ENCODE measurements around the gene KCNN3. TPM values are rescaled to one million over a fixed set of nuclear protein-coding genes. Genes with fewer than 3 reads are reported as not detected.

Gene KCNN3
- total RNA-seq, 1 experiment from 2014 or later: 0.07 TPM

- TF ChIP-seq CTCF (IDR thresholded peaks at IDR 0.05; ENCODE audit: unreplicated experiment): no peak
- H3K36me3 Mint-ChIP-seq (ENCODE audit: insufficient read depth, unreplicated experiment): no peaks in the 10 kb centered on the region
- no peak overlapping the region for H3K27ac Mint-ChIP-seq (ENCODE audit: low read depth, unreplicated experiment)
- intact Hi-C loops (cut with micrococcal nuclease): no loop called here
- H3K27me3 Mint-ChIP-seq (ENCODE audit: insufficient read depth, unreplicated experiment): peaks cover 63% of the 10 kb centered on the region
- H3K9me3 Mint-ChIP-seq (ENCODE audit: unreplicated experiment): no peaks in the 10 kb centered on the region
- peak; percentile 22 for DNase-seq (ENCODE audit: unreplicated experiment)
- H3K4me1 Mint-ChIP-seq (ENCODE audit: insufficient read depth, unreplicated experiment): no peaks in the 10 kb centered on the region
- H3K4me3 Mint-ChIP-seq (ENCODE audit: unreplicated experiment): no peak overlapping the region
- POLR2A ChIA-PET: interaction anchor here (0.6 to 0.9 kb wide), 3 partner anchors 9 to 478 kb away, joined by 3 read pairs; a partner anchor contains a TSS
- no TSS peak for BruUV-seq (replicated peaks)
- CTCF ChIA-PET: interaction anchor here (0.6 to 1.5 kb wide), 7 partner anchors 11 to 139 kb away, joined by 3 to 4 read pairs (median 3); no protein-coding TSS in a partner anchor
These were observed 171.6 kb downstream of the KCNN3 start for GRCh38 chr1:154698320-154699096.

DNA sequence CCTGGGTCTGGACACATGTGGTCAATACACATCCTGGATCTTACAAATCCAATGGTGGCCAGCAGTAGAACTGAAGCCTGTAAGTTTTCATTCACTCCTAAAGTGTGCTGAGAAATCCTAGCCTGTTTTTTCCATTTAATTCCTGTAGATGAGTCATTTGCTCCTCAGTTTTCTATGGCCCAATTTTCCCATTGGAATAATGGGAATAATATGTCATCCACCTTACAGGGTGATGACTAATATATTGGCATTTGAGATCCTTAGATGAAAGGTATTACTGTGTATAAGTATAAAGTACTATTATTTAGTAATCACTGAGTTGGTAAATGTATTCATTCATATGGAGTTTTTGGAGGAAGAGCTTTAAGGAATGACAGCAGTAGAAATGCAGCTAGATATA lies 172.4 kb downstream of the KCNN3 start:
- no TSS peak for BruUV-seq (replicated peaks)
- H3K27ac Mint-ChIP-seq (ENCODE audit: low read depth, unreplicated experiment): no peak overlapping the region
- peaks cover 71% of the 10 kb centered on the region for H3K27me3 Mint-ChIP-seq (ENCODE audit: insufficient read depth, unreplicated experiment)
- peak; percentile 65 for DNase-seq (ENCODE audit: unreplicated experiment)
- no peaks in the 10 kb centered on the region for H3K36me3 Mint-ChIP-seq (ENCODE audit: insufficient read depth, unreplicated experiment)
- H3K9me3 Mint-ChIP-seq (ENCODE audit: unreplicated experiment): no peaks in the 10 kb centered on the region
- no peak for TF ChIP-seq CTCF (IDR thresholded peaks at IDR 0.05; ENCODE audit: unreplicated experiment)
- CTCF ChIA-PET: interaction anchor here (0.6 to 1.5 kb wide), 4 partner anchors 28 to 109 kb away, joined by 3 to 4 read pairs (median 3); no protein-coding TSS in a partner anchor
- POLR2A ChIA-PET: interaction anchor here (0.6 kb wide), 2 partner anchors 10 to 477 kb away, joined by 3 read pairs; a partner anchor contains a TSS
- no peak overlapping the region for H3K4me3 Mint-ChIP-seq (ENCODE audit: unreplicated experiment)
- intact Hi-C loops (cut with micrococcal nuclease): no loop called here
- no peaks in the 10 kb centered on the region for H3K4me1 Mint-ChIP-seq (ENCODE audit: insufficient read depth, unreplicated experiment)

DNA sequence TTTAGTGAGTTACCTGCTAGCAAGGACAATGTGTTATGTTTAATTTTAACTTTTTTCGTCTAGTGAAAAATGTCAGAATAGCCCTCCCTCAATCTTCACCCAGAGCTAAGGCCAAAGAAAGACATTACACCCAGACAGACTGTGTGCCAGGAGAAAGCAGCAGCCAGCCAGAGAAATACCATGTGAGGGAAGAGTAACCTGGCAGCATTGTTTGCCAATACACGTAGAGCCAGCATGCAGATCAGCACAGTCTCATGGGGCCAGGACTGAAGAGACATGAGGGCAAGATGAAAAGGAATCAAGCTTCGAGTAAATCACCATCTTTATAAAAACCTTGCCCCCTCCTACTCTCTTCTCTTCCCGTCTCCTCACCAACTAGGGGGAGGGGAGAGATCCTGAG lies 173.6 kb downstream of the KCNN3 start:
- no peak for TF ChIP-seq CTCF (IDR thresholded peaks at IDR 0.05; ENCODE audit: unreplicated experiment)
- intact Hi-C loops (cut with micrococcal nuclease): no loop called here
- no TSS peak for BruUV-seq (replicated peaks)
- Mint-ChIP-seq H3K27me3 (ENCODE audit: insufficient read depth, unreplicated experiment) (peaks cover 66% of the 10 kb centered on the region), H3K4me3 (ENCODE audit: unreplicated experiment) (no peak overlapping the region), H3K36me3 (ENCODE audit: insufficient read depth, unreplicated experiment) (no peaks in the 10 kb centered on the region), H3K9me3 (ENCODE audit: unreplicated experiment) (no peaks in the 10 kb centered on the region), H3K4me1 (ENCODE audit: insufficient read depth, unreplicated experiment) (no peaks in the 10 kb centered on the region), H3K27ac (ENCODE audit: low read depth, unreplicated experiment) (no peak overlapping the region)
- DNase-seq (ENCODE audit: unreplicated experiment): no peak
- ChIA-PET POLR2A (interaction anchor here (0.5 to 0.7 kb wide), 2 partner anchors 68 to 141 kb away, joined by 3 read pairs; no protein-coding TSS in a partner anchor), CTCF (interaction anchor here (0.5 kb wide), 1 partner anchor 582 kb away, joined by 3 read pairs; no protein-coding TSS in a partner anchor)

DNA sequence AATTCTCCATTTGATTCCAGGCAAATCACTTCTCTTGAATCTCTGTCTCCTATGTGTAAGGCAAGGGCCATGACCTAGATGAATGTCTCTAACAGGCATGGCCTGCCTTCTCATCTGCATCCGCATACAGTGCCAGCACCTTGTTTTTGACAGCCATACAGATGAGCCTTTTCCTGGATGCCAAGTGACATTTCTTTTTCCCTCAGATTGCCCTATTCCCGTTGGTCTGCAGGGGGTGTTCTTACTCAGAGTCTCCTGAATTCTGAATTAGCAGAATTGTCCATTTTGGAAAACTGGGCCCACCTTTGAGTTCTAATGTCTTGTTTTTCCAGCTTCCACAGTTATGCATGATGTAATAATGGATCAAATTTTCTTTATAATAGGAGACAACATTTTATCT lies 174.1 kb downstream of the KCNN3 start:
- Mint-ChIP-seq H3K4me3 (ENCODE audit: unreplicated experiment) (no peak overlapping the region), H3K4me1 (ENCODE audit: insufficient read depth, unreplicated experiment) (no peaks in the 10 kb centered on the region), H3K9me3 (ENCODE audit: unreplicated experiment) (no peaks in the 10 kb centered on the region), H3K27ac (ENCODE audit: low read depth, unreplicated experiment) (no peak overlapping the region), H3K36me3 (ENCODE audit: insufficient read depth, unreplicated experiment) (no peaks in the 10 kb centered on the region), H3K27me3 (ENCODE audit: insufficient read depth, unreplicated experiment) (peaks cover 64% of the 10 kb centered on the region)
- DNase-seq (ENCODE audit: unreplicated experiment): peak; percentile 16
- no peak for TF ChIP-seq CTCF (IDR thresholded peaks at IDR 0.05; ENCODE audit: unreplicated experiment)
- intact Hi-C loops (cut with micrococcal nuclease): no loop called here
- no TSS peak for BruUV-seq (replicated peaks)
- ChIA-PET CTCF (interaction anchor here (0.5 kb wide), 1 partner anchor 582 kb away, joined by 3 read pairs; no protein-coding TSS in a partner anchor), POLR2A (interaction anchor here (0.5 to 0.7 kb wide), 2 partner anchors 67 to 141 kb away, joined by 3 read pairs; no protein-coding TSS in a partner anchor)
